ENCODE measurements around the gene EIF4G3. TPM values are rescaled to one million over a fixed set of nuclear protein-coding genes. Genes with fewer than 3 reads are reported as not detected.
"Not testable (repeated sequence)": the region's sequence is repeated elsewhere in the genome, so short reads cannot be mapped to it uniquely, and the experiment has no call there.

Gene EIF4G3
- total RNA-seq, 1 experiment from 2014 or later = 72.0 TPM

- H2BK12ac ChIP-seq (ENCODE audit: insufficient read length, low read depth, low read length); H3K4me3 Mint-ChIP-seq; H4K5ac ChIP-seq (ENCODE audit: insufficient read length, low read depth, low read length); H3K79me1 ChIP-seq (ENCODE audit: insufficient read depth, low read depth, low read length, poor library complexity, severe bottlenecking); H3K9ac ChIP-seq (ENCODE audit: extremely low read depth, insufficient read length, low read length); H3K27ac ChIP-seq (ENCODE audit: insufficient read length, low read depth, low read length); H3K14ac ChIP-seq (ENCODE audit: insufficient read depth, low read length); H3K18ac ChIP-seq (ENCODE audit: insufficient read length, low read depth, low read length); H3T11ph ChIP-seq (ENCODE audit: low read length); H3K4me2 ChIP-seq (ENCODE audit: insufficient read depth, insufficient read length, low read length); H4K20me1 ChIP-seq (ENCODE audit: control insufficient read depth, insufficient read depth, insufficient read length); H2AK5ac ChIP-seq (ENCODE audit: insufficient read length, low read length); H2BK120ac ChIP-seq (ENCODE audit: low read depth, low read length, poor library complexity, severe bottlenecking); H3K27ac Mint-ChIP-seq; H3K4ac ChIP-seq (ENCODE audit: low read depth, low read length); DNase-seq; H3K56ac ChIP-seq (ENCODE audit: insufficient read length, low read depth, low read length); H3K27me3 Mint-ChIP-seq (ENCODE audit: low read depth); H3K4me1 ChIP-seq (ENCODE audit: insufficient read depth, low read length); H2BK15ac ChIP-seq (ENCODE audit: low read depth, low read length); H3K79me2 ChIP-seq (ENCODE audit: insufficient read depth, low read length); H2AFZ ChIP-seq (ENCODE audit: low read length); H4K91ac ChIP-seq (ENCODE audit: insufficient read length, low read depth, low read length); H2BK5ac ChIP-seq (ENCODE audit: insufficient read length, low read length); H4K8ac ChIP-seq (replicated peaks; ENCODE audit: insufficient read length, low read depth, low read length); H3K27me3 ChIP-seq (ENCODE audit: insufficient read depth, low read length); H3K23ac ChIP-seq (ENCODE audit: insufficient read length, low read depth, low read length); H3K23me2 ChIP-seq (ENCODE audit: insufficient read length, low read depth, low read length, poor library complexity, severe bottlenecking); H3K9me3 ChIP-seq (ENCODE audit: control insufficient read depth, low read depth, low read length); H2BK20ac ChIP-seq (ENCODE audit: low read depth, low read length, poor library complexity, severe bottlenecking): not testable (repeated sequence)
- WGBS (ENCODE audit: extremely low coverage, insufficient read length, low lambda C conversion rate) = no CpG with 5 or more reads among the region's 2 CpGs
- Mint-ChIP-seq H3K9me3 (peaks cover 7 to 14% of the 10 kb centered on the region in 2 experiments; a peak in 3 of 5 replicates), H3K4me1 (peaks cover 5 to 16% of the 10 kb centered on the region in 2 experiments; a peak in 3 of 4 replicates), H3K36me3 (ENCODE audit: insufficient read depth in 1 of 3, low read depth in 3 of 3) (peaks cover 21 to 31% (median 24%) of the 10 kb centered on the region in 3 experiments)
Measured at GRCh38 chr1:21093271-21093958, 83.3 kb downstream of the EIF4G3 start.

GRCh38 chr1:21092545-21092944, 84.2 kb downstream of the EIF4G3 start:
- H3K23ac ChIP-seq (ENCODE audit: insufficient read length, low read depth, low read length); H3K4me3 Mint-ChIP-seq; H2AK5ac ChIP-seq (ENCODE audit: insufficient read length, low read length); H3K79me1 ChIP-seq (ENCODE audit: insufficient read depth, low read depth, low read length, poor library complexity, severe bottlenecking); H3K79me2 ChIP-seq (ENCODE audit: insufficient read depth, low read length); DNase-seq; H2BK20ac ChIP-seq (ENCODE audit: low read depth, low read length, poor library complexity, severe bottlenecking); H3K4me1 ChIP-seq (ENCODE audit: insufficient read depth, low read length); H4K8ac ChIP-seq (replicated peaks; ENCODE audit: insufficient read length, low read depth, low read length); H2BK120ac ChIP-seq (ENCODE audit: low read depth, low read length, poor library complexity, severe bottlenecking); H3K18ac ChIP-seq (ENCODE audit: insufficient read length, low read depth, low read length); H3K27me3 Mint-ChIP-seq (ENCODE audit: low read depth); H3K4me2 ChIP-seq (ENCODE audit: insufficient read depth, insufficient read length, low read length); H3K27ac ChIP-seq (ENCODE audit: insufficient read length, low read depth, low read length); H3K9me3 ChIP-seq (ENCODE audit: control insufficient read depth, low read depth, low read length); H4K91ac ChIP-seq (ENCODE audit: insufficient read length, low read depth, low read length); H2BK5ac ChIP-seq (ENCODE audit: insufficient read length, low read length); H3K9ac ChIP-seq (ENCODE audit: extremely low read depth, insufficient read length, low read length); H2AFZ ChIP-seq (ENCODE audit: low read length); H4K20me1 ChIP-seq (ENCODE audit: control insufficient read depth, insufficient read depth, insufficient read length); H2BK15ac ChIP-seq (ENCODE audit: low read depth, low read length); H3K14ac ChIP-seq (ENCODE audit: insufficient read depth, low read length); H3K23me2 ChIP-seq (ENCODE audit: insufficient read length, low read depth, low read length, poor library complexity, severe bottlenecking); H4K5ac ChIP-seq (ENCODE audit: insufficient read length, low read depth, low read length); H2BK12ac ChIP-seq (ENCODE audit: insufficient read length, low read depth, low read length); H3K56ac ChIP-seq (ENCODE audit: insufficient read length, low read depth, low read length); H3K4ac ChIP-seq (ENCODE audit: low read depth, low read length); H3T11ph ChIP-seq (ENCODE audit: low read length); H3K27me3 ChIP-seq (ENCODE audit: insufficient read depth, low read length); H3K27ac Mint-ChIP-seq: not testable (repeated sequence)
- peaks cover 21 to 35% (median 29%) of the 10 kb centered on the region in 3 experiments for H3K36me3 Mint-ChIP-seq (ENCODE audit: insufficient read depth in 1 of 3, low read depth in 3 of 3)
- peaks cover 7 to 14% of the 10 kb centered on the region in 2 experiments; a peak in 3 of 5 replicates for H3K9me3 Mint-ChIP-seq
- no CpG with 5 or more reads among the region's 2 CpGs for WGBS (ENCODE audit: extremely low coverage, insufficient read length, low lambda C conversion rate)
- peaks cover 5 to 16% of the 10 kb centered on the region in 2 experiments; a peak in 3 of 4 replicates for H3K4me1 Mint-ChIP-seq
